Pulmonary artery endothelial cell (primary cell): ENCODE measurements around the gene CYTL1. TPM values are rescaled to one million over a fixed set of nuclear protein-coding genes. Genes with fewer than 3 reads are reported as not detected.
"Not testable (repeated sequence)": the region's sequence is repeated elsewhere in the genome, so short reads cannot be mapped to it uniquely, and the experiment has no call there.

Source experiments
- DNase-seq: peaks from one replicate; pipeline ENCODE4 v3.0.0-alpha.2; 2011; ENCODE audit warnings: low read depth, low spot score
- total RNA-seq: library from RNA; depleted of rRNA; stranded (reverse); fragments of >200 nt; gene quantifications from 2 replicates; pipeline ENCODE4 v1.2.3, GENCODE V29; 2014

Gene CYTL1
- total RNA-seq = 34.6 and 81.9 TPM in 2 replicates

GRCh38 chr4:5019274-5019673, at the start of gene CYTL1:
Gene CYTL1 (minus strand): TSS chr4:5019458. CDS start chr4:5019445, 13 bp downstream.
- no peak for DNase-seq

GRCh38 chr4:5067908-5068307, 48.6 kb upstream of the CYTL1 start:
- DNase-seq = no peak

GRCh38 chr4:5066968-5067367, 47.7 kb upstream of the CYTL1 start:
- DNase-seq = not testable (repeated sequence)

- no peak for DNase-seq
Observed at GRCh38 chr4:5066101-5066500, 46.8 kb upstream of the CYTL1 start.

- DNase-seq = no peak
Observed at GRCh38 chr4:5055411-5055810, 36.2 kb upstream of the CYTL1 start.

- no peak for DNase-seq
Observed at GRCh38 chr4:5054532-5054931, 35.3 kb upstream of the CYTL1 start.

- DNase-seq = no peak
Observed at GRCh38 chr4:5052726-5053425, 33.6 kb upstream of the CYTL1 start.

- no peak for DNase-seq
Observed at GRCh38 chr4:5052204-5052702, 33.0 kb upstream of the CYTL1 start.

GRCh38 chr4:5051278-5052203, 32.3 kb upstream of the CYTL1 start, which contains the start of gene STK32B:
Gene STK32B (plus strand): TSS chr4:5051480.
- peak; percentile 30 for DNase-seq

GRCh38 chr4:5050520-5051277, 31.4 kb upstream of the CYTL1 start:
- peak; percentile 55 for DNase-seq

- DNase-seq = no peak
Observed at GRCh38 chr4:5048721-5049120, 29.5 kb upstream of the CYTL1 start.

- DNase-seq = peak; percentile 36
Observed at GRCh38 chr4:5045097-5045496, 25.8 kb upstream of the CYTL1 start.

- no peak for DNase-seq
Observed at GRCh38 chr4:5044341-5044740, 25.1 kb upstream of the CYTL1 start.

GRCh38 chr4:5043579-5043978, 24.3 kb upstream of the CYTL1 start:
- DNase-seq = no peak

GRCh38 chr4:5041699-5042098, 22.4 kb upstream of the CYTL1 start:
- no peak for DNase-seq

- no peak for DNase-seq
Observed at GRCh38 chr4:5040856-5041620, 21.8 kb upstream of the CYTL1 start.

GRCh38 chr4:5039800-5040199, 20.5 kb upstream of the CYTL1 start:
- DNase-seq = no peak

GRCh38 chr4:5037553-5038551, 18.6 kb upstream of the CYTL1 start:
- peak; percentile 84 for DNase-seq

GRCh38 chr4:5036239-5036638, 17.0 kb upstream of the CYTL1 start:
- DNase-seq = no peak

- DNase-seq = no peak
Observed at GRCh38 chr4:5034206-5034605, 14.9 kb upstream of the CYTL1 start.
